A549 (cell line): ENCODE results near the gene TTC7B. TPM values are rescaled to one million over a fixed set of nuclear protein-coding genes. Genes with fewer than 3 reads are reported as not detected.

Experiments used
- ATAC-seq, 2 experiments: fragments of 200-7000 bp in 1 of 2; fragments of >200 bp in 1 of 2; cut with Nextera tagmentation in 1 of 2; cut with Tn5 transposase in 1 of 2; 3 replicates each; pipeline versions ENCODE4 v1.8.0 to v1.9.1; 2018 to 2020; ENCODE audit warnings: mild to moderate bottlenecking in 1 of 2, moderate library complexity in 1 of 2
- CTCF ChIA-PET: fragments of 300-600 bp; sonication (Branson Sonifier 250); formaldehyde crosslinking; extraction: SDS; loops from one replicate; lab custom pipeline; 2021; ENCODE audit warnings: antibody characterized with exemption, inconsistent platforms; lab: Yijun Ruan, JAX
- POLR2A ChIA-PET: fragments of 350-600 bp; formaldehyde crosslinking; extraction: SDS; loops from one replicate; lab custom pipeline; 2021; ENCODE audit warnings: antibody characterized with exemption, inconsistent platforms; lab: Yijun Ruan, JAX
- DNase-seq, 2 experiments: peaks; one replicate each; pipeline versions ENCODE4 v3.0.0 to v3.0.0-alpha.2; 2011 to 2016; ENCODE audit warnings: low read depth in 1 of 2, low spot score in 1 of 2
- FAIRE-seq: peaks from 2 replicates; lab custom pipeline; 2011; peaks lifted over from hg19 to GRCh38; lab: Jason Lieb, UNC
- H3K27ac ChIP-seq, 2 experiments: fragments of >200 bp; sonication (Bioruptor Twin); formaldehyde crosslinking; 3 replicates each; pipeline ENCODE4 v1.5.1; 2016 to 2017
- H3K4me1 ChIP-seq: fragments of >200 bp; sonication (Bioruptor Twin); formaldehyde crosslinking; 3 replicates; pipeline ENCODE4 v1.6.1; 2016
- H3K4me2 ChIP-seq: fragments of >200 bp; sonication (Bioruptor Twin); formaldehyde crosslinking; 3 replicates; pipeline ENCODE4 v1.6.1; 2016
- H3K4me3 ChIP-seq: fragments of >200 bp; sonication (Bioruptor Twin); formaldehyde crosslinking; 3 replicates; pipeline ENCODE4 v1.5.1; 2016
- H3K9me3 ChIP-seq: fragments of >200 bp; sonication (Bioruptor Twin); formaldehyde crosslinking; 3 replicates; pipeline ENCODE4 v1.6.1; 2016
- BCL3 ChIP-seq: fragments of >200 bp; sonication (Bioruptor Twin); formaldehyde crosslinking; IDR thresholded peaks from 3 replicates; pipeline ENCODE4 v1.6.1; 2016
- CBX8 ChIP-seq: fragments of 200-600 bp; sonication (generic); IDR thresholded peaks from 2 replicates; pipeline ENCODE4 v1.6.1; 2016
- CTCF ChIP-seq: fragments of >200 bp; sonication (Bioruptor Twin); formaldehyde crosslinking; IDR thresholded peaks from 3 replicates; pipeline ENCODE4 v1.5.1; 2016
- EHF ChIP-seq: fragments of 250-450 bp; sonication (Bioruptor Pico); IDR thresholded peaks from 2 replicates; pipeline ENCODE4 v1.5.0; 2020; ENCODE audit warnings: mild to moderate bottlenecking
- EHMT2 ChIP-seq: fragments of 200-600 bp; sonication (generic); IDR thresholded peaks from 2 replicates; pipeline ENCODE4 v1.6.1; 2016; ENCODE audit warnings: antibody characterized with exemption, low read depth, mild to moderate bottlenecking, moderate library complexity
- EP300 ChIP-seq, 2 experiments: fragments of >200 bp; sonication (Bioruptor Twin); formaldehyde crosslinking; IDR thresholded peaks; 2 replicates in 1 of 2; 3 replicates in 1 of 2; pipeline ENCODE4 v1.6.1; 2016 to 2017
- FOSB ChIP-seq: fragments of 250-450 bp; sonication (Bioruptor Pico); IDR thresholded peaks from 2 replicates; pipeline ENCODE4 v1.5.0; 2020; ENCODE audit warnings: mild to moderate bottlenecking, moderate library complexity
- FOSL2 ChIP-seq, 2 experiments: fragments of 450-650 bp in 1 of 2; fragments of >200 bp in 1 of 2; sonication (Bioruptor Twin) in 1 of 2; formaldehyde crosslinking; IDR thresholded peaks; 2 replicates each; pipeline versions ENCODE4 v1.5.0 to v1.6.1; 2016 to 2020; ENCODE audit warnings: mild to moderate bottlenecking in 1 of 2, moderate library complexity in 1 of 2
- FOXS1 ChIP-seq: fragments of 250-450 bp; sonication (Bioruptor Pico); IDR thresholded peaks from 2 replicates; pipeline ENCODE4 v1.5.0; 2020; ENCODE audit warnings: mild to moderate bottlenecking, moderate library complexity
- HOXA7 ChIP-seq: fragments of 250-450 bp; sonication (Bioruptor Pico); IDR thresholded peaks from 2 replicates; pipeline ENCODE4 v1.5.0; 2020; ENCODE audit warnings: mild to moderate bottlenecking, moderate library complexity
- MAZ ChIP-seq: fragments of 150-350 bp; IDR thresholded peaks from 2 replicates; pipeline ENCODE4 v1.6.1; 2014; ENCODE audit warnings: antibody characterized with exemption, low read depth, low read length, borderline replicate concordance
- NPAS2 ChIP-seq: fragments of 250-450 bp; sonication (Bioruptor Pico); IDR thresholded peaks from 2 replicates; pipeline ENCODE4 v1.8.0; 2022; ENCODE audit warnings: mild to moderate bottlenecking, moderate library complexity, borderline replicate concordance
- PBX3 ChIP-seq: IDR thresholded peaks from 2 replicates; pipeline ENCODE4 v1.6.1; 2012
- POLR2A ChIP-seq: IDR thresholded peaks from 2 replicates; pipeline ENCODE4 v1.6.1; 2012; ENCODE audit warnings: mild to moderate bottlenecking, low read length
- RARB ChIP-seq: fragments of 250-450 bp; sonication (Bioruptor Pico); IDR thresholded peaks from 2 replicates; pipeline ENCODE4 v1.8.0; 2021; ENCODE audit warnings: mild to moderate bottlenecking, moderate library complexity
- RNF2 ChIP-seq: fragments of 200-600 bp; sonication (generic); IDR thresholded peaks from 2 replicates; pipeline ENCODE4 v1.6.1; 2016; ENCODE audit warnings: low read depth, mild to moderate bottlenecking, antibody characterized with exemption, moderate library complexity, borderline replicate concordance
- ZC3H11A ChIP-seq: fragments of 450-650 bp; IDR thresholded peaks from 2 replicates; pipeline ENCODE4 v1.6.1; 2014; ENCODE audit warnings: antibody characterized with exemption, mild to moderate bottlenecking
- ZNF302 ChIP-seq: fragments of 250-450 bp; sonication (Bioruptor Pico); IDR thresholded peaks from 2 replicates; pipeline ENCODE4 v1.9.0; 2021; ENCODE audit warnings: inconsistent platforms, mild to moderate bottlenecking, moderate library complexity
- ZSCAN20 ChIP-seq: fragments of 250-450 bp; sonication (Bioruptor Pico); IDR thresholded peaks from 2 replicates; pipeline ENCODE4 v1.8.0; 2022; ENCODE audit warnings: mild to moderate bottlenecking, moderate library complexity
- WGBS: methylation state at CpG from one replicate; pipeline ENCODE4 v1.1.6; 2017; ENCODE audit errors: missing lambda C conversion rate; 5-methylcytosine and 5-hydroxymethylcytosine counted together
- polyA plus RNA-seq, 4 experiments: library from polyadenylated mRNA; depleted of rRNA in 3 of 4; stranded (reverse); fragments of >200 nt; fragmentation: RNase III in 1 of 4; extraction: RNeasy Plus Mini Kit Qiagen cat#74134 plus additional on column Dnase treatment in 1 of 4; gene quantifications; 2 replicates in 3 of 4; 3 replicates in 1 of 4; pipeline ENCODE4 v1.2.3, GENCODE V29; 2011 to 2017
- TF ChIP-seq, protein P1 (sequence below): IDR thresholded peaks from 2 replicates; pipeline ENCODE4 v1.6.1; 2012; ENCODE audit warnings: low read depth, borderline replicate concordance

The TTC7B gene
- polyA plus RNA-seq, 2 of the 4 experiments (the other 2 are of a cell fraction), result 16.6 to 28.0 TPM

DNA sequence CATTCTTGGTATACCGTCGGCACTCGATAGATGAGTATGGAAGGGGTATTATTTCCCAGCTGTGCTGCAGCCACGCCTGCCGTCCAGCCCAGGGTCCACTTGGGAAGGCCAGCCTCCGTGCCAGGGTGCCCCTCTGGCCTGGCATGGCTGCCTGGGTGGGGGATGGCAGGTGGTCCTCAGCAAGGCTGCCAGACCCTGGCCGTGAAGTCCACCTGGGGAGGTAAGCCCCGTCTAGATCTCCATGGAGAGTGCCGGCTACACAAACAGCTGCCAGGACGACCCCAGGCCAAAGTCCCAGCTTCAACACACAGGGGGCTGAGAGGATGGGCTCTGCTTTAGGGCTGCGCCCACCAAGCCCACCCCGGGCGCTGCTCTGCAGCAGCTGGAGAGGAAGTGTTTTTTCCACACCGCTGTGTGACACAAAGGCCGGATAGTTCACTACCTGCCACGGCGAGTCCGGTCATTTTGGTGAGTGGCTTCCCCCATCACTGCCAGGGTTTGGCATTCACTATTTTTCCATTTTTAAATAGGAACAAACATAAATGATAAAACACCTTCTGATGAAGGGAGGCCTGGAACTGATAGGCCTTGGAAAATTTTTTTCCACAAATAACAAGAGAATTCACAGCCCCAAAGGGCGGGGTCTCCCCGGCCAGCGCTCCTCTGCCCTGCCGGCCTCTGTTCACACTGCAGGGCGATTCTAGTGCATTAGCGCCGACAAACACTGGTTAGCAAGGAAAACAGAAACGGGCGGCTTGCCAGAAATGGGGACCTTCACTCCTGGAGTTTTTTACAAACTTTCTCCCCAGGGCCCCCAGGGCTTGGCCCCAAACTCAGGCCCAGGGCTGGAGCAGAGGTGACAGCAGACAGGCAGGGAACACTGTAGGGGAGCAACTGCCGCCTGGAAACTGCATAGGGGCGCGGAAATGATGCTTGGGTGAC lies 257.9 kb downstream of the TTC7B start:
- no peak for ATAC-seq
- Histone ChIP-seq H3K9me3 (no peaks in the 10 kb centered on the region), H3K4me2 (no peak overlapping the region), H3K4me1 (no peaks in the 10 kb centered on the region)
- POLR2A ChIA-PET, result no interaction called here
- CTCF ChIA-PET, result interaction anchor here (1.0 to 1.1 kb wide), 2 partner anchors 14 to 355 kb away, joined by 3 to 6 read pairs; no protein-coding TSS in a partner anchor
- TF ChIP-seq POLR2A, result no peak
- TF ChIP-seq FOSL2 (IDR thresholded peaks at IDR 0.05), result no peak
- TF ChIP-seq FOSL2 (CRISPR knock-in tag; IDR thresholded peaks at IDR 0.05), result no peak
- TF ChIP-seq RARB (CRISPR knock-in tag), result no peak
- TF ChIP-seq PBX3, result no peak
- TF ChIP-seq, protein P1, sequence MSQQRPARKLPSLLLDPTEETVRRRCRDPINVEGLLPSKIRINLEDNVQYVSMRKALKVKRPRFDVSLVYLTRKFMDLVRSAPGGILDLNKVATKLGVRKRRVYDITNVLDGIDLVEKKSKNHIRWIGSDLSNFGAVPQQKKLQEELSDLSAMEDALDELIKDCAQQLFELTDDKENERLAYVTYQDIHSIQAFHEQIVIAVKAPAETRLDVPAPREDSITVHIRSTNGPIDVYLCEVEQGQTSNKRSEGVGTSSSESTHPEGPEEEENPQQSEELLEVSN, result no peak
- no peak for TF ChIP-seq EHMT2
- no peak for TF ChIP-seq ZNF302
- TF ChIP-seq CBX8, result no peak
- TF ChIP-seq ZC3H11A, result no peak
- TF ChIP-seq NPAS2 (CRISPR knock-in tag), result no peak
- TF ChIP-seq FOXS1 (CRISPR knock-in tag), result no peak
- no peak for TF ChIP-seq ZSCAN20
- no peak for TF ChIP-seq BCL3
- no peak for TF ChIP-seq EHF
- no peak for TF ChIP-seq MAZ
- TF ChIP-seq HOXA7 (CRISPR knock-in tag), result no peak
- no peak for TF ChIP-seq RNF2
- TF ChIP-seq, all 56 proteins: peak for 0
- no peak overlapping the region for H3K27ac ChIP-seq
- 90% methylated on average over 27 of the region's 30 CpGs for WGBS
- DNase-seq, result no peak
- FAIRE-seq, result no peak
- H3K4me3 ChIP-seq, result no peak overlapping the region

GRCh38 chr14:90557516-90557915 lies 258.7 kb downstream of the TTC7B start:
- TF ChIP-seq CTCF, result no peak
- no peak for TF ChIP-seq EP300 (IDR thresholded peaks at IDR 0.05)
- TF ChIP-seq FOSB (CRISPR knock-in tag), result no peak
- FAIRE-seq (no peak), ATAC-seq (no peak), DNase-seq (no peak)
- H3K27ac ChIP-seq, result no peak overlapping the region
- no peak overlapping the region for H3K4me3 ChIP-seq
- no peak overlapping the region for H3K4me2 ChIP-seq
- no peaks in the 10 kb centered on the region for H3K4me1 ChIP-seq
- 77% methylated on average over 7 of the region's 7 CpGs for WGBS
- H3K9me3 ChIP-seq, result no peaks in the 10 kb centered on the region
- POLR2A ChIA-PET, result no interaction called here
- CTCF ChIA-PET, result interaction anchor here (1.0 to 1.1 kb wide), 2 partner anchors 13 to 356 kb away, joined by 3 to 6 read pairs; no protein-coding TSS in a partner anchor
